ENCODE results near the gene CELA2A. TPM values are rescaled to one million over a fixed set of nuclear protein-coding genes. Genes with fewer than 3 reads are reported as not detected.
"Not testable (repeated sequence)": the region's sequence is repeated elsewhere in the genome, so short reads cannot be mapped to it uniquely, and the experiment has no call there.

Gene CELA2A
- total and polyA plus RNA-seq, 2 of the 13 experiments (the other 11 are each of a cell fraction or from before 2014, with no cell fraction given), result not detected

GRCh38 chr1:15468145-15468544 is 11.6 kb downstream of the CELA2A start (continued):
- TF ChIP-seq MTERF4 (CRISPR knock-in tag; IDR thresholded peaks at IDR 0.05) (no peak), MATR3 (CRISPR knock-in tag; IDR thresholded peaks at IDR 0.05) (no peak), PBX3 (CRISPR knock-in tag; IDR thresholded peaks at IDR 0.05; ENCODE audit: borderline replicate concordance) (no peak), MYC (CRISPR knock-in tag; IDR thresholded peaks at IDR 0.05; ENCODE audit: borderline replicate concordance) (no peak), ZNF547 (CRISPR knock-in tag; IDR thresholded peaks at IDR 0.05) (no peak)

GRCh38 chr1:15469361-15469760 is 12.8 kb downstream of the CELA2A start:
- Histone ChIP-seq H3K79me2 (ENCODE audit: insufficient read depth, low read length) (no peaks in the 10 kb centered on the region), H3K4me3 (replicated peaks in 1 of 3; ENCODE audit: insufficient read depth in 1 of 3, low read depth in 2 of 3, low read length in 3 of 3) (no peak overlapping the region), H3K36me3 (replicated peaks in 1 of 2; ENCODE audit: control insufficient read depth in 1 of 2, insufficient read depth in 2 of 2, low read length in 2 of 2) (no peaks in the 10 kb centered on the region), H3K9ac (ENCODE audit: insufficient read depth, low read depth, low read length) (no peak overlapping the region), H3K9me3 (ENCODE audit: low read length) (no peaks in the 10 kb centered on the region), H3K4me1 (ENCODE audit: insufficient read depth, low read length) (peaks cover 8% of the 10 kb centered on the region), H3K4me2 (ENCODE audit: low read depth, low read length) (no peak overlapping the region), H3K27me3 (ENCODE audit: control insufficient read depth in 1 of 2, insufficient read depth in 2 of 2, low read length in 2 of 2) (peaks cover 0 to 5% of the 10 kb centered on the region in 2 experiments; a peak in 2 of 5 replicates), H2AFZ (ENCODE audit: low read length) (no peak overlapping the region), H3K27ac (ENCODE audit: extremely low read length, insufficient read depth, low read length) (no peak overlapping the region), H4K20me1 (ENCODE audit: insufficient read depth, low read length) (no peaks in the 10 kb centered on the region)
- intact Hi-C loops (cut with micrococcal nuclease; ENCODE audit: unreplicated experiment) (no loop called here), in situ Hi-C loops (cut with HindIII; ENCODE audit: extremely low pct_ligation_motif_present, low pct_unique_long_range_greater_than_20kb) (no loop called here)
- TF ChIP-seq NCOA2 (CRISPR knock-in tag; IDR thresholded peaks at IDR 0.05) (no peak), YEATS4 (CRISPR knock-in tag; IDR thresholded peaks at IDR 0.05; ENCODE audit: borderline replicate concordance) (no peak), SAFB2 (CRISPR knock-in tag; IDR thresholded peaks at IDR 0.05; ENCODE audit: borderline replicate concordance, low read depth) (no peak), ZMYM4 (CRISPR knock-in tag; IDR thresholded peaks at IDR 0.05) (no peak), HNF1A (IDR thresholded peaks at IDR 0.05; ENCODE audit: low read depth) (no peak), HNF1A (CRISPR knock-in tag; IDR thresholded peaks at IDR 0.05; ENCODE audit: borderline replicate concordance) (no peak)
- no peak for DNase-seq (ENCODE audit: low spot score)
- POLR2A ChIA-PET, result no interaction called here
- CTCF ChIA-PET (ENCODE audit: low intra/inter-chr PET ratio, low total read pairs), result no interaction called here
- no peak for FAIRE-seq
- WGBS (ENCODE audit: low lambda C conversion rate), result 7% methylated on average over 3 of the region's 3 CpGs
- no peak for ATAC-seq
- BruUV-seq (replicated peaks), result no TSS peak

- ATAC-seq; H4K20me1 ChIP-seq (ENCODE audit: insufficient read depth, low read length); H3K27ac ChIP-seq (ENCODE audit: extremely low read length, insufficient read depth, low read length); POLR2A ChIA-PET; H3K4me1 ChIP-seq (ENCODE audit: insufficient read depth, low read length); CTCF ChIA-PET (ENCODE audit: low intra/inter-chr PET ratio, low total read pairs); H2AFZ ChIP-seq (ENCODE audit: low read length); H3K27me3 ChIP-seq (ENCODE audit: control insufficient read depth in 1 of 2, insufficient read depth in 2 of 2, low read length in 2 of 2); FAIRE-seq; H3K9me3 ChIP-seq (ENCODE audit: low read length); H3K9ac ChIP-seq (ENCODE audit: insufficient read depth, low read depth, low read length); DNase-seq (ENCODE audit: low spot score); intact Hi-C loops (cut with micrococcal nuclease; ENCODE audit: unreplicated experiment); BruUV-seq (replicated peaks); H3K79me2 ChIP-seq (ENCODE audit: insufficient read depth, low read length); in situ Hi-C loops (cut with HindIII; ENCODE audit: extremely low pct_ligation_motif_present, low pct_unique_long_range_greater_than_20kb); H3K4me2 ChIP-seq (ENCODE audit: low read depth, low read length); H3K36me3 ChIP-seq (replicated peaks in 1 of 2; ENCODE audit: control insufficient read depth in 1 of 2, insufficient read depth in 2 of 2, low read length in 2 of 2); H3K4me3 ChIP-seq (replicated peaks in 1 of 3; ENCODE audit: insufficient read depth in 1 of 3, low read depth in 2 of 3, low read length in 3 of 3): not testable (repeated sequence)
- WGBS (ENCODE audit: low lambda C conversion rate), result 42% methylated on average over 4 of the region's 9 CpGs
Observed at GRCh38 chr1:15469821-15470448, 13.4 kb downstream of the CELA2A start.

Data from HepG2 (cell line).